HEK293 (cell line): ENCODE results near the gene SLC26A1.

Experiments
- CTCF ChIA-PET: fragments of 350-600 bp; formaldehyde crosslinking; extraction: SDS; loops from one replicate; lab custom pipeline; 2021; ENCODE audit warnings: antibody characterized with exemption; lab: Yijun Ruan, JAX
- POLR2A ChIA-PET: fragments of 300-600 bp; formaldehyde crosslinking; extraction: SDS; loops from one replicate; lab custom pipeline; 2020; ENCODE audit warnings: antibody characterized with exemption, inconsistent platforms; lab: Yijun Ruan, JAX
- H3K27ac ChIP-seq: fragments of 200-500 bp; sonication (Bioruptor generic); 2 replicates; pipeline ENCODE4 v1.5.1; 2014; ENCODE audit warnings: low read depth, low read length, control low read depth, inconsistent platforms; ENCODE audit errors: extremely low read depth
- H3K36me3 ChIP-seq, 2 experiments: fragments of 200-500 bp in 1 of 2; sonication (Bioruptor generic) in 1 of 2; 1 replicate in 1 of 2; 2 replicates in 1 of 2; pipeline ENCODE4 v1.5.1; 2014 to 2017; ENCODE audit warnings: inconsistent platforms in 2 of 2, low read length in 2 of 2; ENCODE audit not compliant: control insufficient read depth in 2 of 2, insufficient read depth in 1 of 2
- H3K4me1 ChIP-seq: fragments of 200-500 bp; sonication (Bioruptor generic); 2 replicates; pipeline ENCODE4 v1.5.1; 2014; ENCODE audit warnings: mild to moderate bottlenecking, low read length, inconsistent platforms; ENCODE audit not compliant: control insufficient read depth, insufficient read depth
- H3K4me3 ChIP-seq: 2 replicates; pipeline ENCODE4 v1.5.1; 2011; ENCODE audit warnings: low read depth, mild to moderate bottlenecking, control low read depth, low read length, moderate library complexity
- H3K9me3 ChIP-seq: fragments of 200-500 bp; sonication (Bioruptor generic); 2 replicates; pipeline ENCODE4 v1.5.1; 2014; ENCODE audit warnings: low read depth, low read length, inconsistent platforms; ENCODE audit not compliant: control insufficient read depth, insufficient read depth
- EGR2 ChIP-seq: fragments of 450-650 bp; formaldehyde crosslinking; IDR thresholded peaks from 2 replicates; pipeline ENCODE4 v1.5.1; 2016; ENCODE audit warnings: low read depth, missing biosample characterization, missing genetic modification characterization
- GLIS1 ChIP-seq: fragments of 450-650 bp; formaldehyde crosslinking; IDR thresholded peaks from 2 replicates; pipeline ENCODE4 v1.5.1; 2016; ENCODE audit warnings: missing biosample characterization, missing genetic modification characterization
- GLIS2 ChIP-seq: fragments of 450-650 bp; formaldehyde crosslinking; IDR thresholded peaks from 2 replicates; pipeline ENCODE4 v1.5.1; 2016; ENCODE audit warnings: missing biosample characterization, missing genetic modification characterization
- KLF1 ChIP-seq: fragments of 450-650 bp; formaldehyde crosslinking; IDR thresholded peaks from 2 replicates; pipeline ENCODE4 v1.5.1; 2016; ENCODE audit warnings: missing biosample characterization, missing genetic modification characterization
- SALL2 ChIP-seq: fragments of 450-650 bp; formaldehyde crosslinking; IDR thresholded peaks from 2 replicates; pipeline ENCODE4 v1.5.0; 2017; ENCODE audit warnings: missing biosample characterization, mild to moderate bottlenecking, missing genetic modification characterization, borderline replicate concordance
- SP2 ChIP-seq: fragments of 450-650 bp; formaldehyde crosslinking; IDR thresholded peaks from 2 replicates; pipeline ENCODE4 v1.5.1; 2016; ENCODE audit warnings: missing biosample characterization, missing genetic modification characterization
- ZBTB20 ChIP-seq: fragments of 450-650 bp; formaldehyde crosslinking; IDR thresholded peaks from 2 replicates; pipeline ENCODE4 v1.5.1; 2016; ENCODE audit warnings: missing biosample characterization, missing genetic modification characterization
- ZBTB8A ChIP-seq: fragments of 450-650 bp; formaldehyde crosslinking; IDR thresholded peaks from 2 replicates; pipeline ENCODE4 v1.5.1; 2016; ENCODE audit warnings: missing biosample characterization, missing genetic modification characterization
- ZNF16 ChIP-seq: fragments of 450-650 bp; formaldehyde crosslinking; IDR thresholded peaks from 2 replicates; pipeline ENCODE4 v1.5.1; 2016; ENCODE audit warnings: low read depth, missing biosample characterization, missing genetic modification characterization
- ZNF324 ChIP-seq: fragments of 450-650 bp; formaldehyde crosslinking; IDR thresholded peaks from 2 replicates; pipeline ENCODE4 v1.5.1; 2016; ENCODE audit warnings: missing biosample characterization, missing genetic modification characterization
- ZNF354C ChIP-seq: fragments of 450-650 bp; formaldehyde crosslinking; IDR thresholded peaks from 2 replicates; pipeline ENCODE4 v1.5.1; 2016; ENCODE audit warnings: missing biosample characterization, missing genetic modification characterization, low read depth, borderline replicate concordance
- ZNF404 ChIP-seq: fragments of 450-650 bp; formaldehyde crosslinking; IDR thresholded peaks from 2 replicates; pipeline ENCODE4 v1.5.1; 2017; ENCODE audit warnings: missing biosample characterization, missing genetic modification characterization
- TF ChIP-seq, protein P1 (sequence below): fragments of 450-650 bp; formaldehyde crosslinking; IDR thresholded peaks from 2 replicates; pipeline ENCODE4 v1.5.1; 2017; ENCODE audit warnings: missing biosample characterization, mild to moderate bottlenecking, missing genetic modification characterization, moderate library complexity
- TF ChIP-seq, protein P2 (sequence below): fragments of 450-650 bp; formaldehyde crosslinking; IDR thresholded peaks from 2 replicates; pipeline ENCODE4 v1.5.1; 2016; ENCODE audit warnings: missing biosample characterization, missing genetic modification characterization
- TF ChIP-seq, protein P3 (sequence below): fragments of 450-650 bp; formaldehyde crosslinking; IDR thresholded peaks from 2 replicates; pipeline ENCODE4 v1.5.1; 2017; ENCODE audit warnings: missing biosample characterization, missing genetic modification characterization
- TF ChIP-seq, protein P4 (sequence below): IDR thresholded peaks from 2 replicates; pipeline ENCODE4 v1.6.1; 2011; ENCODE audit warnings: mild to moderate bottlenecking, low read depth, low read length, borderline replicate concordance
- TF ChIP-seq, protein P5 (sequence below): fragments of 450-650 bp; formaldehyde crosslinking; IDR thresholded peaks from 2 replicates; pipeline ENCODE4 v1.5.1; 2016; ENCODE audit warnings: missing biosample characterization, missing genetic modification characterization

Gene SLC26A1

DNA sequence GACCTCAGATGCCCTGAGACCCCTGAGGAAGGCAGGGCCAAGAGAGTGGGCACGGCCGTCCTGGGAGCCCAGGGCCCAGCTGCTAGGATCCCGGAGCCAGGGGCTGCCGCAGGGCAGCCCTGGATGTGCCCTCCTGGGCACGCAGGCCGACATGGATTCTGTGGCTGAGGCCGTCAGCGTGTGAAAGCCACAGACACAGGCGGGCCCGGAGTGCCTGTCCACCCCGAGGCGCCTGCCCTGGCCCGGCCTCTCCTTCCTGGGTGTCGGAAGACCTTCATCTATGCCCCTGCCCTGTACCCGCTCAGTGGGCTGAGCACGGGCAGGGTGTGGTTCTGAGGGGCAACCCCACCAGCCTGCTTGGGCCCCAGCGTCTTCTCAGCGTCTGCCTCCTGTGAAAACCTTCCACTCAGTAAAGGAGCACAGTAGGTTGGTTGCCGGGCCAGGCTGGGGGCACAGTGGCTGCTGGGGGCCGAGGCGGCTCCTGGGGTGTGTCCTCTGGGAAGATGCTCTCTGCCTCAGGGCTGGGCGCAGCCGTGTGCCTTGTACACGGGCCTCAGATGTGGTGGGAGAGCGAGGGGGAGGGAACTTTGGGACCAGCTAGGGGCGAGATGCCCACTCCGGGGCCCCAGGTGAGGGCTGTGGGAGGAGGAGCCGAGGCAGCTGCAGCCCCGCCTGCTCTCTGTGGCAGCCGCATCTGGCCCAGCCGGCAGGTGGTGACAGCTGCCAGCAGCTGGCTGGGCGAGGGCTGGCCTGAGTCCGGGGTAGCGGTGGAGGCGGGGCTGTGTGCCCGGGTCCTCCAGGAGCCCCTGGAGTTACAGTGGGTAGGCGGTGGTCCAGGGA is 39.0 kb upstream of the SLC26A1 start:
- no peaks in the 10 kb centered on the region for H3K36me3 ChIP-seq
- no peaks in the 10 kb centered on the region for H3K9me3 ChIP-seq
- TF ChIP-seq ZBTB20 (tag by site-specific recombination): peak; percentile 71
- TF ChIP-seq, protein P1, sequence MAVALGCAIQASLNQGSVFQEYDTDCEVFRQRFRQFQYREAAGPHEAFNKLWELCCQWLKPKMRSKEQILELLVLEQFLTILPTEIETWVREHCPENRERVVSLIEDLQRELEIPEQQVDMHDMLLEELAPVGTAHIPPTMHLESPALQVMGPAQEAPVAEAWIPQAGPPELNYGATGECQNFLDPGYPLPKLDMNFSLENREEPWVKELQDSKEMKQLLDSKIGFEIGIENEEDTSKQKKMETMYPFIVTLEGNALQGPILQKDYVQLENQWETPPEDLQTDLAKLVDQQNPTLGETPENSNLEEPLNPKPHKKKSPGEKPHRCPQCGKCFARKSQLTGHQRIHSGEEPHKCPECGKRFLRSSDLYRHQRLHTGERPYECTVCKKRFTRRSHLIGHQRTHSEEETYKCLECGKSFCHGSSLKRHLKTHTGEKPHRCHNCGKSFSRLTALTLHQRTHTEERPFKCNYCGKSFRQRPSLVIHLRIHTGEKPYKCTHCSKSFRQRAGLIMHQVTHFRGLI (tag by site-specific recombination): peak; percentile 55
- peak; percentile 64 for TF ChIP-seq GLIS2
- TF ChIP-seq, protein P2, sequence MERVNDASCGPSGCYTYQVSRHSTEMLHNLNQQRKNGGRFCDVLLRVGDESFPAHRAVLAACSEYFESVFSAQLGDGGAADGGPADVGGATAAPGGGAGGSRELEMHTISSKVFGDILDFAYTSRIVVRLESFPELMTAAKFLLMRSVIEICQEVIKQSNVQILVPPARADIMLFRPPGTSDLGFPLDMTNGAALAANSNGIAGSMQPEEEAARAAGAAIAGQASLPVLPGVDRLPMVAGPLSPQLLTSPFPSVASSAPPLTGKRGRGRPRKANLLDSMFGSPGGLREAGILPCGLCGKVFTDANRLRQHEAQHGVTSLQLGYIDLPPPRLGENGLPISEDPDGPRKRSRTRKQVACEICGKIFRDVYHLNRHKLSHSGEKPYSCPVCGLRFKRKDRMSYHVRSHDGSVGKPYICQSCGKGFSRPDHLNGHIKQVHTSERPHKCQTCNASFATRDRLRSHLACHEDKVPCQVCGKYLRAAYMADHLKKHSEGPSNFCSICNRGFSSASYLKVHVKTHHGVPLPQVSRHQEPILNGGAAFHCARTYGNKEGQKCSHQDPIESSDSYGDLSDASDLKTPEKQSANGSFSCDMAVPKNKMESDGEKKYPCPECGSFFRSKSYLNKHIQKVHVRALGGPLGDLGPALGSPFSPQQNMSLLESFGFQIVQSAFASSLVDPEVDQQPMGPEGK: peak; percentile 58; the same call in 1 of the 2 replicates
- TF ChIP-seq EGR2 (tag by site-specific recombination): 0 out of 2 replicates have a peak, but pooled peaks have one; percentile 21
- TF ChIP-seq, protein P3, sequence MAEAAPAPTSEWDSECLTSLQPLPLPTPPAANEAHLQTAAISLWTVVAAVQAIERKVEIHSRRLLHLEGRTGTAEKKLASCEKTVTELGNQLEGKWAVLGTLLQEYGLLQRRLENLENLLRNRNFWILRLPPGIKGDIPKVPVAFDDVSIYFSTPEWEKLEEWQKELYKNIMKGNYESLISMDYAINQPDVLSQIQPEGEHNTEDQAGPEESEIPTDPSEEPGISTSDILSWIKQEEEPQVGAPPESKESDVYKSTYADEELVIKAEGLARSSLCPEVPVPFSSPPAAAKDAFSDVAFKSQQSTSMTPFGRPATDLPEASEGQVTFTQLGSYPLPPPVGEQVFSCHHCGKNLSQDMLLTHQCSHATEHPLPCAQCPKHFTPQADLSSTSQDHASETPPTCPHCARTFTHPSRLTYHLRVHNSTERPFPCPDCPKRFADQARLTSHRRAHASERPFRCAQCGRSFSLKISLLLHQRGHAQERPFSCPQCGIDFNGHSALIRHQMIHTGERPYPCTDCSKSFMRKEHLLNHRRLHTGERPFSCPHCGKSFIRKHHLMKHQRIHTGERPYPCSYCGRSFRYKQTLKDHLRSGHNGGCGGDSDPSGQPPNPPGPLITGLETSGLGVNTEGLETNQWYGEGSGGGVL: peak; percentile 32; the same call in 1 of the 2 replicates
- TF ChIP-seq SP2 (tag by site-specific recombination): no peak
- TF ChIP-seq, protein P4, sequence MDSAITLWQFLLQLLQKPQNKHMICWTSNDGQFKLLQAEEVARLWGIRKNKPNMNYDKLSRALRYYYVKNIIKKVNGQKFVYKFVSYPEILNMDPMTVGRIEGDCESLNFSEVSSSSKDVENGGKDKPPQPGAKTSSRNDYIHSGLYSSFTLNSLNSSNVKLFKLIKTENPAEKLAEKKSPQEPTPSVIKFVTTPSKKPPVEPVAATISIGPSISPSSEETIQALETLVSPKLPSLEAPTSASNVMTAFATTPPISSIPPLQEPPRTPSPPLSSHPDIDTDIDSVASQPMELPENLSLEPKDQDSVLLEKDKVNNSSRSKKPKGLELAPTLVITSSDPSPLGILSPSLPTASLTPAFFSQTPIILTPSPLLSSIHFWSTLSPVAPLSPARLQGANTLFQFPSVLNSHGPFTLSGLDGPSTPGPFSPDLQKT: no peak
- TF ChIP-seq KLF1 (tag by site-specific recombination): peak; percentile 53
- no peak for TF ChIP-seq SALL2
- TF ChIP-seq ZNF16: no peak
- no peak for TF ChIP-seq ZBTB8A (tag by site-specific recombination)
- no peak for TF ChIP-seq ZNF354C (tag by site-specific recombination)
- no peak for TF ChIP-seq ZNF404 (tag by site-specific recombination)
- TF ChIP-seq, protein P5, sequence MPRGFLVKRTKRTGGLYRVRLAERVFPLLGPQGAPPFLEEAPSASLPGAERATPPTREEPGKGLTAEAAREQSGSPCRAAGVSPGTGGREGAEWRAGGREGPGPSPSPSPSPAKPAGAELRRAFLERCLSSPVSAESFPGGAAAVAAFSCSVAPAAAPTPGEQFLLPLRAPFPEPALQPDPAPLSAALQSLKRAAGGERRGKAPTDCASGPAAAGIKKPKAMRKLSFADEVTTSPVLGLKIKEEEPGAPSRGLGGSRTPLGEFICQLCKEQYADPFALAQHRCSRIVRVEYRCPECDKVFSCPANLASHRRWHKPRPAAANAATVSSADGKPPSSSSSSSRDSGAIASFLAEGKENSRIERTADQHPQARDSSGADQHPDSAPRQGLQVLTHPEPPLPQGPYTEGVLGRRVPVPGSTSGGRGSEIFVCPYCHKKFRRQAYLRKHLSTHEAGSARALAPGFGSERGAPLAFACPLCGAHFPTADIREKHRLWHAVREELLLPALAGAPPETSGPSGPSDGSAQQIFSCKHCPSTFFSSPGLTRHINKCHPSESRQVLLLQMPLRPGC: no peak
- TF ChIP-seq ZNF324: no peak
- peak; percentile 36 for TF ChIP-seq GLIS1 (tag by site-specific recombination)
- TF ChIP-seq, all 188 proteins: peak for 8
- ChIA-PET POLR2A (no interaction called here), CTCF (no interaction called here)
- Histone ChIP-seq H3K4me3 (no peak overlapping the region), H3K4me1 (no peaks in the 10 kb centered on the region), H3K27ac (no peak overlapping the region)
